Skeletal muscle tissue (tissue), 4 donors: ENCODE measurements around the gene CNTNAP2. TPM values are rescaled to one million over a fixed set of nuclear protein-coding genes. Genes with fewer than 3 reads are reported as not detected.
"Not testable (repeated sequence)": the region's sequence is repeated elsewhere in the genome, so short reads cannot be mapped to it uniquely, and the experiment has no call there.

ENCODE experiments used
- H3K27ac ChIP-seq: one replicate; pipeline ENCODE4 v1.7.0; 2013; ENCODE audit warnings: mild to moderate bottlenecking, low read depth, low read length, inconsistent platforms
- H3K27me3 ChIP-seq, 3 donors: one replicate each; pipeline ENCODE4 v1.7.0; 2013; ENCODE audit warnings: low read length in 3 of 3; ENCODE audit not compliant: control insufficient read depth in 3 of 3, insufficient read depth in 3 of 3
- H3K36me3 ChIP-seq, 3 donors: one replicate each; pipeline ENCODE4 v1.7.0; 2013; ENCODE audit warnings: low read length in 3 of 3; ENCODE audit not compliant: control insufficient read depth in 3 of 3, insufficient read depth in 3 of 3
- H3K4me1 ChIP-seq, 3 donors: one replicate each; pipeline ENCODE4 v1.7.0; 2013; ENCODE audit warnings: low read length in 3 of 3, mild to moderate bottlenecking in 3 of 3; ENCODE audit not compliant: control insufficient read depth in 3 of 3, insufficient read depth in 3 of 3
- H3K4me3 ChIP-seq, 3 donors: one replicate each; pipeline ENCODE4 v1.7.0; 2013; ENCODE audit warnings: low read length in 3 of 3
- H3K9ac ChIP-seq, 3 donors: one replicate each; pipeline ENCODE4 v1.7.0; 2013; ENCODE audit warnings: low read length in 3 of 3, mild to moderate bottlenecking in 3 of 3, moderate library complexity in 2 of 3, low read depth in 1 of 3
- H3K9me3 ChIP-seq, 3 donors: one replicate each; pipeline ENCODE4 v1.7.0; 2013; ENCODE audit warnings: low read length in 3 of 3; ENCODE audit not compliant: control insufficient read depth in 3 of 3
- total RNA-seq: library from RNA; depleted of rRNA; stranded (reverse); fragments of >200 nt; gene quantifications from one replicate; pipeline ENCODE4 v1.2.3, GENCODE V29; 2014
- donor health status: Osteomylitis.

The CNTNAP2 gene
- total RNA-seq, 1 donor from 2014 or later, result 14.1 TPM

- no peak overlapping the region for H3K27ac ChIP-seq
- H3K9ac ChIP-seq, result no peak overlapping the region
- H3K4me3 ChIP-seq, result no peak overlapping the region
- H3K4me1 ChIP-seq, result no peaks in the 10 kb centered on the region
- H3K9me3 ChIP-seq, result peaks cover 0 to 2% (median 0%) of the 10 kb centered on the region in 3 donors
- H3K36me3 ChIP-seq, result no peaks in the 10 kb centered on the region
- H3K27me3 ChIP-seq, result no peaks in the 10 kb centered on the region
Measured at GRCh38 chr7:147700702-147701101, 1584.1 kb downstream of the CNTNAP2 start.

- Histone ChIP-seq H3K9me3 (peaks cover 0 to 13% (median 6%) of the 10 kb centered on the region in 3 donors), H3K9ac (no peak overlapping the region), H3K36me3 (no peaks in the 10 kb centered on the region), H3K27ac (no peak overlapping the region), H3K4me1 (no peaks in the 10 kb centered on the region), H3K27me3 (no peaks in the 10 kb centered on the region), H3K4me3 (no peak overlapping the region)
Measured at GRCh38 chr7:147707926-147708325, 1591.3 kb downstream of the CNTNAP2 start.

DNA sequence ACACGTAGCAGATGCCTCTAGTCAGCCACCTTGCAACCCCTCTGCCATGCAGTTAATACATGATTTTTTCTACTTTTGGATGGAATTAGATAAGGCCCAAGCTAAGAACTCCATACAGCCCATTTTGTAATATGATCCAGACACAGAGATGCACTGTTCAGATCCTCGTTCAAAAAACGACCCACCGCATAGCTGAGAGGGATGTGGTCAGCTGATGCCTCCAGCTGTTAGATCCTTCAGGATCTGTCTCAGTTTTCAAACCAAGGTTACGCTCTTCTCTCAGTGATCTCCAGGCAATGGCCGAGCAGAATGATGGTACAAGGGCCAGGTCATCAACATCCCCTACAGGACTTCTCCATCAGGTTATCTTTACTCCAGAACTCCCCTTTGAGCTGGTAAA, 1592.3 kb downstream of the CNTNAP2 start:
- H3K27me3 ChIP-seq, result no peaks in the 10 kb centered on the region
- H3K4me1 ChIP-seq, result no peaks in the 10 kb centered on the region
- H3K36me3 ChIP-seq, result no peaks in the 10 kb centered on the region
- peaks cover 0 to 13% (median 6%) of the 10 kb centered on the region in 3 donors for H3K9me3 ChIP-seq
- H3K4me3 ChIP-seq, result no peak overlapping the region
- H3K27ac ChIP-seq, result no peak overlapping the region
- no peak overlapping the region for H3K9ac ChIP-seq

DNA sequence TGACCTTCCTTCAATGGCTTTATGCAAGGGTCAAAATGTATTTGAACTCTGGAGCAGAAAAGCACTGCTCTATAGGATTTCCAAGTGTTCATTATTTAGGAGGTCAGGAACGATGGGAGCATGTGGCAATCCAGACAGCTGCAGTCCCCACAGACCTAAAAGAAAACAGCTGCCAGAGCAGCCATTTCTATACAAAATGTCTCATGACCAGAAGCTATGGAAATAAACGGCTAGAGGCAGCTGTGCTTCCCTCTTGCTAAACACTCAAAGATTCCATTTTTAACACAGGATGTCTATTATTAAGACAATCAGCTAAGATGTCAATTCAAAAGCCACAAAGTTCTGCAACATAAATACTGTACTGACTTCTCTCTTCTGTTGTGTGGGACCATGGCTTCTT, 1594.8 kb downstream of the CNTNAP2 start:
- H3K9me3 ChIP-seq, result peaks cover 0 to 11% (median 6%) of the 10 kb centered on the region in 3 donors
- no peak overlapping the region for H3K4me3 ChIP-seq

DNA sequence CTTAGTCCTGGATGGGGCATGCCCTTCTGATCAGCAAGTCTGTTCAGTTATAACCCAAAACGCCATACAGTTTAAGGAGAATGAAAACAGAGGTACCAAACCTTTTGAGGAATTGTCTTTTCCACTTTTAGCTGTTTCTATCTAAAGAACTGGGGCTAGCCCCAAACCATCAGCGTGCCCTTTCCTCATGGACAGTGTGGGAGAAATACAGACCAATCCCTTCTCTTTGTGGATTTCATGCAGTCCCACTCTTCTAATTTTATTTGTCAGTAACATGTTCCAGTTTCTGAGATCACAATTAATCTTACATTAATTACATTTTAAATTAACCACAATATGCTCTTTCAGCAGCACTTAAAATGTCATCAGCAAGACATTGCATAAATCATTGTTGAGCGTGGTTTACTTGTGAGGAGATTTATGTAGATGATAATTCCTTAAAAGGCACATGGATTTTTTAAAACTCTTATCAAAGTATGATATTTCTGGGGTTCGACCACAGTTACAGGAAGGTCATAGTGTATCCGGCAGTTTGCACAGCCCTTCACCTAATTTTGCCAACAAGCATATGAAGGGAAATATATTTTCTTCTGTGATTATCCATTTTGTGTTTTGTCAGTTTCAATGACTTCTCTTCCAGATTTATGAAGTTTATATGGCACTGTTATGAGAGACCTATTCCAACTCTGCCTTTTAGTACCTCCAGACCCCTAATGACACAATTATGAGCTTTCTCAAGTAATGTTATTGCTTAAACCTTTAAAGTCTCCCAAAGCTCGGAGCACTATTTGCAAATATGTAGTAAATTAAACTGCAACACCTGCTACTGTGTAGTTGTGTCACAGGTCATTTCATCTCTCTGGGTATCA, 1605.6 kb downstream of the CNTNAP2 start:
- Histone ChIP-seq H3K27me3 (no peaks in the 10 kb centered on the region), H3K9ac (no peak overlapping the region), H3K36me3 (no peaks in the 10 kb centered on the region), H3K9me3 (no peaks in the 10 kb centered on the region), H3K4me3 (no peak overlapping the region), H3K4me1 (no peaks in the 10 kb centered on the region), H3K27ac (no peak overlapping the region)

More for the DNA sequence above, 1594.8 kb downstream of the CNTNAP2 start:
- Histone ChIP-seq H3K27ac (no peak overlapping the region), H3K4me1 (no peaks in the 10 kb centered on the region), H3K27me3 (no peaks in the 10 kb centered on the region), H3K9ac (no peak overlapping the region), H3K36me3 (no peaks in the 10 kb centered on the region)

GRCh38 chr7:147723536-147723935, 1606.9 kb downstream of the CNTNAP2 start:
- H3K27ac ChIP-seq, result no peak overlapping the region
- no peaks in the 10 kb centered on the region for H3K4me1 ChIP-seq
- H3K27me3 ChIP-seq, result no peaks in the 10 kb centered on the region
- H3K9me3 ChIP-seq, result no peaks in the 10 kb centered on the region
- H3K4me3 ChIP-seq, result no peak overlapping the region
- no peaks in the 10 kb centered on the region for H3K36me3 ChIP-seq
- no peak overlapping the region for H3K9ac ChIP-seq

DNA sequence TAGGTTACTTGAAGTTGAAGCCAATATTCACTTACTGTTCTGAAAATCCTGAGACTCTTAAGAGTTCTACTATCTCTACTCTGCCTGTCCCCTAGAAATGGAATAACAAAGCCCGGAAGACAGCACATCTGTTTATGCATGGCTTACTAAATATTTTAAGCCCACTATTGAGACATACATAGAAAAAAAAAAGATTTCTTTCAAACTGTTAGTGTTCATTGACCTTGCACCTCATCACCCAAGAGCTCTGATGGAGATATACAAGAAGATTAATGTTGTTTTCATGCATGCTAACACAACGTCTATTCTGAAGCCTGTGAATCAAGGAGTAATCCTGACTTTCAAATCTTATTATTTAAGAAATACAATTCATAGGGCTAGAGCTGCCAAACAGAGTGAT, 1614.7 kb downstream of the CNTNAP2 start:
- Histone ChIP-seq H3K4me3 (no peak overlapping the region), H3K27me3 (no peaks in the 10 kb centered on the region), H3K36me3 (no peaks in the 10 kb centered on the region), H3K9ac (no peak overlapping the region), H3K9me3 (no peaks in the 10 kb centered on the region), H3K27ac (no peak overlapping the region), H3K4me1 (no peaks in the 10 kb centered on the region)

DNA sequence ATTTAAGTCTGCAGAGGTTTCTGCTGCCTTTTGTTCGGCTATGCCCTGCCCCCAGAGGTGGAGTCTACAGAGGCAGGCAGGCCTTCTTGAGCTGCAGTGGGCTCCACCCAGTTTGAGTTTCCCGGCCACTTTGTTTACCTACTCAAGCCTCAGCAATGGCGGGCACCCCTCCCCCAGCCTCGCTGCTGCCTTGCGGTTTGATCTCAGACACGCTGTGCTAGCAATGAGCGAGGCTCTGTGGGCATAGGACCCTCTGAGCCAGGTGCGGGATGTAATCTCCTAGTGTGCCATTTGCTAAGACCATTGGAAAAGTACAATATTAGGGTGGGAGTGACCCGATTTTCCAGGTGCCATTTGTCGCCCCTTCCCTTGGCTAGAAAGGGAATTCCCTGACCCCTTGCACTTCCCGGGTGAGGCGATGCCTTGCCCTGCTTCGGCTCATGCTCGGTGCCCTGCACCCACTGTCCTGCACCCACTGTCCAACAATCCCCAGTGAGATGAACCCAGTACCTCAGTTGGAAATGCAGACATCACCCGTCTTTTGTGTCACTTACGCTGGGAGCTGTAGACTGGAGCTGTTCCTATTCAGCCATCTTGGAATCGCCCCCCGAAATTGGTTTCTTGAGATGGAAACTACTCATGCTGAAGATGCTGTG, 1621.1 kb downstream of the CNTNAP2 start:
- not testable (repeated sequence) for H3K4me3 ChIP-seq, H3K9ac ChIP-seq, H3K36me3 ChIP-seq, H3K9me3 ChIP-seq, H3K4me1 ChIP-seq, H3K27ac ChIP-seq, H3K27me3 ChIP-seq

DNA sequence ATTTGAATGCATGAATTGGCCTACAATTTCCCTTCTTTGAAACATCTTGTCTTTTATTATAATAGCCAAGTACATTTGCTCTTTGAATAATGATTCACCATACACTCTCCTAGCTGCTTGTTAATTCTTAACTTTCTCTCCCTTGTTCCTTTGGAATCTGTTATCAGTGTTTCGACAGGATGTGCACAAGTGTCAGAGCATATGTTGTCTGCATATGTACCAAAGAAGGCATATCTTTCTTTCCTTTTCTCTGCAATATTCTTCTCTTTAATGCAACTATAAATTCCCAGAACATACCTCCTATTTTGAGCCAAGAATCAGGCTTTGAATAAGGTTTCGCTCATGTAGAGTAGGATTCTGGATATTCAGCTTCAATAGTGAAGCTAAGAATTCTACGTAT, 1625.7 kb downstream of the CNTNAP2 start:
- Histone ChIP-seq H3K4me3 (no peak overlapping the region), H3K27me3 (no peaks in the 10 kb centered on the region), H3K9me3 (no peaks in the 10 kb centered on the region), H3K27ac (no peak overlapping the region), H3K9ac (no peak overlapping the region), H3K36me3 (no peaks in the 10 kb centered on the region), H3K4me1 (no peaks in the 10 kb centered on the region)

- H3K9ac ChIP-seq, result no peak overlapping the region
- H3K4me1 ChIP-seq, result no peaks in the 10 kb centered on the region
- H3K27ac ChIP-seq, result no peak overlapping the region
- H3K36me3 ChIP-seq, result no peaks in the 10 kb centered on the region
- H3K27me3 ChIP-seq, result no peaks in the 10 kb centered on the region
- H3K9me3 ChIP-seq, result no peaks in the 10 kb centered on the region
- no peak overlapping the region for H3K4me3 ChIP-seq
Measured at GRCh38 chr7:147756300-147756699, 1639.7 kb downstream of the CNTNAP2 start.
